K562 treated with DMSO at 1 percent for 48 hours (cell line): Measurements from ENCODE around the gene SETD6. TPM values are rescaled to one million over a fixed set of nuclear protein-coding genes. Genes with fewer than 3 reads are reported as not detected.

ENCODE experiments used
- total RNA-seq: library from RNA; unstranded; fragments of 300-600 nt; gene quantifications from 2 replicates; pipeline ENCODE4 v1.2.3, GENCODE V29; 2022; ENCODE audit warnings: low replicate concordance; ENCODE audit errors: extremely low read depth

SETD6 gene, protein sequence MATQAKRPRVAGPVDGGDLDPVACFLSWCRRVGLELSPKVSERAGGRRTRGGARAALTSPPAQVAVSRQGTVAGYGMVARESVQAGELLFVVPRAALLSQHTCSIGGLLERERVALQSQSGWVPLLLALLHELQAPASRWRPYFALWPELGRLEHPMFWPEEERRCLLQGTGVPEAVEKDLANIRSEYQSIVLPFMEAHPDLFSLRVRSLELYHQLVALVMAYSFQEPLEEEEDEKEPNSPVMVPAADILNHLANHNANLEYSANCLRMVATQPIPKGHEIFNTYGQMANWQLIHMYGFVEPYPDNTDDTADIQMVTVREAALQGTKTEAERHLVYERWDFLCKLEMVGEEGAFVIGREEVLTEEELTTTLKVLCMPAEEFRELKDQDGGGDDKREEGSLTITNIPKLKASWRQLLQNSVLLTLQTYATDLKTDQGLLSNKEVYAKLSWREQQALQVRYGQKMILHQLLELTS
- total RNA-seq = not detected in 2 replicates

DNA sequence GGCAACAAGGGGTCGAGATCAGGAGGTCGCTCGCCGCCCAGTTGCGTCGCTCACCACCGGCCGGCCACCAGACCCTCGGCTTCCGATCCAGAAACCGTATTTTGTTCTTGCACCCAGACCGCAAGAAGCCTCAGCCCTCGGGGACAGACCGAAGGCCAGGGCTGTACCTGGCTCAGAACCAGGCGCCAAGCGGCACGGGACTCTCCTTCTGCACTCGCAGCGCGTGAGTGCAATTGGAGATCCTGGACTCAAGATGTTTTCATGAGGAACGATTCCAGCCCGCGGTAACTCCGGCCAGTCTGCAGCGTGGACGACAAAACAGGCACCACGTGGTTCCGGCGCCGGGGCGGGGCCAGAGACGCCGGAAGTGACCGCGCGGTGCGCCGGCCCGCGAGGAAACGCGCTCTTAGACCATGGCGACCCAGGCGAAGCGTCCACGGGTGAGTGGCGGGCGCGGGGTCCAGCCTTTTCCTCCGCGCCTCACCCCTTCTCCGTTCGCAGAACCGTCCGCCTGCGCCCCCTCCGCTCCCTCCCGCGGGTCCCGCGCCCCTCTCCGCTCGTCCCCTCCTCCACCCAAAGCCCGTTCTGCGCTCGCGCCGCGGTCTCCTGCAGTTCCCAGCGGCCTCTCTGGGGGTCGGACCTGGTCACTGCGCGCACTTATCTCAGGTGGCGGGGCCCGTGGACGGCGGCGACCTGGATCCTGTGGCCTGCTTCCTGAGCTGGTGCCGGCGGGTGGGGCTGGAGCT is at the start of gene SETD6:
Gene SETD6 (plus strand): TSS at position 393 of the 746 bp plus-strand sequence. CDS start 21 bp downstream, at position 414.

DNA sequence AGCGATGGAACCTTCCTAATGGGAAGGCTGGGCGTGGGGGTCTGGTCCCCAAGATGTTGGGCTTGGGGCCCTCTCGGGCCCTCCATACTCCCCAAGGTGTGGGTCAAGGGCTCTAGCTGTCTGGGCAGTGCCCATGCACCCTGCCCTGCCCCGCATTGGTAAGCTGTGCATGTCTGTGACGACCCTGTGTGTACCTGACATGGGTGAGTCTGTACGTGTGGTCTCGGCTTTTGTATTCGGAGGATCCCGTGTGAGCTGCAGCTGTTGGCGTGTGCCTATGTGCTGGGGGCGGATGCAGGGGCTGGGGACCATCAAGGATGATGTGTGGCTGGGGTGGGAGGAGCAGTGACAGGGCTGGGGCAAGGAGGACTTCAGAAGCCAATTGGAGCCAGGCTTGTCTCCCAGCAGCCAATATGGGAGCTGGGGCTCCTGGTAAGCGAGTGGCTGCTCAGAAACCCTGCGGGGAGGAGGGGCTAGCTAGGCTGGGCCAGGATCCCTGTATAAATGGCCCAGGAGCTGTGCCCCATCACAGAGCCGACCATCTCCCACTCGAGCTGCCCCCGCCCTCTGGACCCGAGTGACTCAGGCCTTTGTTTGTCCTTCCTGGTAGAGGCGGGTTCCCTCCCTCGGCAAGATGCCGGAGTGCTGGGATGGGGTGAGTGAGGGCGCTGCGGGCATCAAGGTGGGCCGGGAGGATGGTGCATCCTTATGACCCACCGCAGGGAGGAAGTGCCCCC is 15.5 kb upstream of the SETD6 start, which contains the start of gene NDRG4:
Gene NDRG4 (plus strand): TSS at position 529 of the 737 bp plus-strand sequence. CDS start 106 bp downstream, at position 635.

Other genes with a start within 250 kb of the SETD6 start
- not detected in 2 replicates for gene PRSS54, start 220.5 kb upstream of the SETD6 start, total RNA-seq
- not detected in 2 replicates for gene GINS3, start 123.0 kb upstream of the SETD6 start, total RNA-seq
- not detected in 2 replicates for gene NDRG4, start 15.4 kb upstream of the SETD6 start, total RNA-seq
- not detected in 2 replicates for gene CNOT1, start 114.3 kb downstream of the SETD6 start, total RNA-seq
- gene SLC38A7, start 169.3 kb downstream of the SETD6 start, total RNA-seq = not detected in 2 replicates
- 339 TPM in 1 of 2 replicates, not detected in the other for gene GOT2, start 218.8 kb downstream of the SETD6 start, total RNA-seq